Measurements from ENCODE around the gene TIMD4. TPM values are rescaled to one million over a fixed set of nuclear protein-coding genes. Genes with fewer than 3 reads are reported as not detected.

The TIMD4 gene
- 1 to 10 TPM; 1.2 to 7.5 TPM for total RNA-seq

GRCh38 chr5:156963125-156963524 is at the start of gene TIMD4:
TSS of gene TIMD4 (minus strand) at chr5:156963226. CDS start at chr5:156963198, 28 bp downstream.
- TF ChIP-seq POLR2A (IDR thresholded peaks at IDR 0.05) (no peak), CTCF (IDR thresholded peaks at IDR 0.05) (no peak), POLR2AphosphoS5 (IDR thresholded peaks at IDR 0.05) (no peak)
- Histone ChIP-seq H3K4me1 (replicated peaks) (no peaks in the 10 kb centered on the region), H3K9me3 (no peaks in the 10 kb centered on the region), H3K27me3 (replicated peaks; ENCODE audit: insufficient read depth) (no peaks in the 10 kb centered on the region), H3K27ac (no peak within 1 kb of the TSS), H3K4me3 (no peak within 1 kb of the TSS), H3K36me3 (no peaks in the 10 kb centered on the region)
- intact Hi-C loops (cut with DNase I) = no loop called here
- WGBS = 92% methylated on average over 4 of the region's 4 CpGs
- DNase-seq (ENCODE audit: low spot score) = no peak

GRCh38 chr5:157006262-157006661 is 43.2 kb upstream of the TIMD4 start:
- Histone ChIP-seq H3K9me3 (no peaks in the 10 kb centered on the region), H3K27me3 (replicated peaks; ENCODE audit: insufficient read depth) (no peaks in the 10 kb centered on the region), H3K4me3 (no peak overlapping the region), H3K27ac (no peak overlapping the region), H3K4me1 (replicated peaks) (no peaks in the 10 kb centered on the region), H3K36me3 (no peaks in the 10 kb centered on the region)
- 50% methylated on average over 2 of the region's 2 CpGs for WGBS
- TF ChIP-seq POLR2AphosphoS5 (IDR thresholded peaks at IDR 0.05) = no peak
- TF ChIP-seq POLR2A (IDR thresholded peaks at IDR 0.05) = no peak
- TF ChIP-seq CTCF (IDR thresholded peaks at IDR 0.05) = no peak
- DNase-seq (ENCODE audit: low spot score) = no peak
- intact Hi-C loops (cut with DNase I) = no loop called here

- H3K36me3 ChIP-seq = no peaks in the 10 kb centered on the region
- no peaks in the 10 kb centered on the region for H3K9me3 ChIP-seq
- intact Hi-C loops (cut with DNase I) = no loop called here
- TF ChIP-seq POLR2AphosphoS5 (IDR thresholded peaks at IDR 0.05) (no peak), CTCF (IDR thresholded peaks at IDR 0.05) (no peak), POLR2A (IDR thresholded peaks at IDR 0.05) (no peak)
- H3K4me3 ChIP-seq = no peak overlapping the region
- H3K27me3 ChIP-seq (replicated peaks; ENCODE audit: insufficient read depth) = no peaks in the 10 kb centered on the region
- H3K4me1 ChIP-seq (replicated peaks) = no peaks in the 10 kb centered on the region
- DNase-seq (ENCODE audit: low spot score) = no peak
- H3K27ac ChIP-seq = no peak overlapping the region
These were observed 42.0 kb upstream of the TIMD4 start for GRCh38 chr5:157004893-157005551.

GRCh38 chr5:156991714-156992113 is 28.7 kb upstream of the TIMD4 start:
- Histone ChIP-seq H3K36me3 (no peaks in the 10 kb centered on the region), H3K27me3 (replicated peaks; ENCODE audit: insufficient read depth) (no peaks in the 10 kb centered on the region), H3K4me1 (replicated peaks) (no peaks in the 10 kb centered on the region), H3K27ac (no peak overlapping the region), H3K9me3 (no peaks in the 10 kb centered on the region), H3K4me3 (no peak overlapping the region)
- WGBS = 72% methylated on average over 4 of the region's 4 CpGs
- intact Hi-C loops (cut with DNase I) = no loop called here
- TF ChIP-seq CTCF (IDR thresholded peaks at IDR 0.05) (no peak), POLR2A (IDR thresholded peaks at IDR 0.05) (no peak), POLR2AphosphoS5 (IDR thresholded peaks at IDR 0.05) (no peak)
- no peak for DNase-seq (ENCODE audit: low spot score)

GRCh38 chr5:156984064-156984463 is 21.0 kb upstream of the TIMD4 start:
- no peaks in the 10 kb centered on the region for H3K27me3 ChIP-seq (replicated peaks; ENCODE audit: insufficient read depth)
- intact Hi-C loops (cut with DNase I) = no loop called here
- no peaks in the 10 kb centered on the region for H3K36me3 ChIP-seq
- H3K4me3 ChIP-seq = no peak overlapping the region
- DNase-seq (ENCODE audit: low spot score) = no peak
- no peak overlapping the region for H3K27ac ChIP-seq
- 90% methylated on average over 8 of the region's 9 CpGs for WGBS
- TF ChIP-seq POLR2A (IDR thresholded peaks at IDR 0.05) (no peak), CTCF (IDR thresholded peaks at IDR 0.05) (no peak), POLR2AphosphoS5 (IDR thresholded peaks at IDR 0.05) (no peak)
- no peaks in the 10 kb centered on the region for H3K4me1 ChIP-seq (replicated peaks)
- no peaks in the 10 kb centered on the region for H3K9me3 ChIP-seq

Data from prostate gland (tissue), 2 donors.